ENCODE results near the gene SLC1A6.
"Not testable (repeated sequence)": the region's sequence is repeated elsewhere in the genome, so short reads cannot be mapped to it uniquely, and the experiment has no call there.

The SLC1A6 gene

GRCh38 chr19:14954071-14954655, 25.5 kb downstream of the SLC1A6 start:
- no peak for DNase-seq

GRCh38 chr19:14952767-14953166, 26.9 kb downstream of the SLC1A6 start:
- DNase-seq = no peak

GRCh38 chr19:14950421-14950820, 29.2 kb downstream of the SLC1A6 start:
- DNase-seq = no peak

DNA sequence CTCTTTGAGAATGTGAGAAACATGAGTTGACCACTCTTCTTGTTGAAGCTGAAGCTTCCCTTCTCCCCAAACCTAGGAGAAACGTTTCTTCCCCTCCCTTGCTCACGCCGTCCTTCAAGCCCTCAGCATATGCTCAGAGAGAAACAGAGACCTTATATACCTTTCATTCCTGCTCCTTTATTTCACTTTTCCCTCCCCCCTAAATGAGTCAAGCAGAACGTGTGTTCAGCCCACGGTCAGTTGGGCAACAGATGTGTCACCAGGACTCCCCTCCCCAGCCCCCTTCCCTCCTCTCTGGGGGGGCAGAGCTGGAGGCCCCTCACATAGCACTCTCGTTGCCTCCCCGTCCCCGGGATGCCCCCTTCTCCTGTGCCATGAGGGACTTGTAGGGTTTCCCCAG, 29.8 kb downstream of the SLC1A6 start:
- DNase-seq = no peak

GRCh38 chr19:14949413-14949812, 30.3 kb downstream of the SLC1A6 start:
- not testable (repeated sequence) for DNase-seq

GRCh38 chr19:14944456-14944855, 35.2 kb downstream of the SLC1A6 start:
- no peak for DNase-seq

- no peak for DNase-seq
Observed at GRCh38 chr19:14943601-14944000, 36.1 kb downstream of the SLC1A6 start.

GRCh38 chr19:14941189-14941588, 38.5 kb downstream of the SLC1A6 start, which contains the start of gene OR7C2:
OR7C2 (plus strand) TSS chr19:14941489; CDS start chr19:14941489, 0 bp downstream.
- no peak for DNase-seq

DNA sequence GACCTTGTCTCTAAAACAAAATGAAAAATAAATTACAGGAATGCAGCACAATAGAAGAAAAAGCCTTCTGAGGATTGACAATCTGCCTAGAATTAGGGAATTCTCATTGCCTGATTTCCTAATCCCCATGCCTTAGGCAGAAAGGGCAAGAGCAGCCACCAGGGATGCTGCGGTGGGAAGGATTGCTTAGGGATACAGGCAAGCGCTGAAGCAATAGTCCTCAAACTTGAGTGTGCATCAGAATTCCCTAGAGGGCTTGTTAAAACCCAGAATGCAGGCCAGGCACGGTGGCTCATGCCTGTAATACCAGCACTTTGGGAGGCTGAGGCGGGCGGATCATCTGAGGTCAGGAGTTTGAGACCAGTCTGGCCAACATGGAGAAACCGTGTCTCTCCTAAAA, 39.4 kb downstream of the SLC1A6 start:
- DNase-seq = no peak

GRCh38 chr19:14933506-14933905, 46.2 kb downstream of the SLC1A6 start:
- DNase-seq = no peak

DNA sequence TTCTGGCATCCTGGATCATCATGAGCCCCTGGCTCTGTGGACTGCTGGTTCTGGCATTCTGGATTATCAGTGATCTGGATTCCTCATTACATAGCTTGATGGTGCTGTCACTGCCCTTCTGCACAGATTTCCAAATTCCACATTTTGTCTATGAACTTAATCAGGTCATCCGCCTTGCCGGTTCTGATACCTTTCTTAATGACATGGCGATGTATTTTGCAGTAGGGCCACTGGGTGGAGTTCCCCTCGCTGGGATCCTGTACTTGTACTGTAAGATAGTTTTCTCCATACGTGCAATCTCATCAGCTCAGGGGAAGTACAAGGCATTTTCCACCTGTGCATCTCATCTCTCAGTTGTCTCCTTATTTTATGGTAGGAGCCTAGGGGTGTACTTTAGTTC, 62.8 kb downstream of the SLC1A6 start:
- no peak for DNase-seq

GRCh38 chr19:14915116-14915515, 64.5 kb downstream of the SLC1A6 start:
- DNase-seq = no peak

- DNase-seq = no peak
Observed at GRCh38 chr19:14906711-14907110, 73.0 kb downstream of the SLC1A6 start.

DNA sequence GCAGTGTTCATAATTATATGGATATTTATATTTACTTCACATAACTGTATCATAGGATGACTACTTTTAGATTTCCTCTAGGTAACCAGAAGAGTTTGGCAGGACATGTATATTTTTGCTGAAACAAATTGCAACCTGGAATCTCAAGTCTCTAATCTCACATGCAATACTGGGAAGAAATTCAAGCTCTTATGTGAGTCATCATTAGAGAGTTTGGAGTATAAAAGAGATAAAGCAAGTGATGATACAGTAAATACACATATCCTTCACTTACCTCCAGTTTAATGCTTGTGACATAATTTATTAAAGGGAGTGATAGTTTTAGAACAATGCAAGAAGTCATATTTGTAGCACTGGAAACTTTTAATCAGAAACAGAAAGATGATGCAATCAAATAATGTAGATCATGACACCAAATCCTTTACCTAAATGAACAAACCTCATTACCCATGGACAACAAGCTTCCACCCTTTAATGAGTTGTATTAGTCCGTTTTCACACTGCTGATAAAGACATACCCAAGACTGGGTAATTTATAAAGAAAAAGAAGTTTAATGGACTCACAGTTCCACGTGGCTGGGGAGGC, 77.9 kb downstream of the SLC1A6 start:
- no peak for DNase-seq

All from activated CD4-positive, alpha-beta T cell treated with anti-CD3 and anti-CD28 coated beads for 4 hours (primary cell).